Measurements from ENCODE around the gene PLA2G2F. TPM values are rescaled to one million over a fixed set of nuclear protein-coding genes. Genes with fewer than 3 reads are reported as not detected.

PLA2G2F gene
- polyA plus RNA-seq, 2 of the 4 experiments (the other 2 are of a cell fraction) = not detected

GRCh38 chr1:20124456-20125057, 14.6 kb upstream of the PLA2G2F start:
- TF ChIP-seq TFCP2L1 (CRISPR knock-in tag; IDR thresholded peaks at IDR 0.05) = no peak
- no peak for TF ChIP-seq FOSL2 (IDR thresholded peaks at IDR 0.05)
- peak; percentile 39 for TF ChIP-seq FOSL2 (CRISPR knock-in tag; IDR thresholded peaks at IDR 0.05)
- peak overlapping the region; percentile 32; the same call in 2 of the 3 replicates for H3K4me2 ChIP-seq
- no peak for FAIRE-seq
- ChIA-PET CTCF (interaction anchor here (0.7 to 1.2 kb wide), 2 partner anchors 88 to 148 kb away, joined by 3 to 6 read pairs; no protein-coding TSS in a partner anchor), POLR2A (no interaction called here)
- peak; percentile 42 to 44 for DNase-seq (ENCODE audit: low read depth in 1 of 2, low spot score in 1 of 2)
- WGBS (ENCODE audit: missing lambda C conversion rate) = 9% methylated on average over 5 of the region's 7 CpGs
- no peaks in the 10 kb centered on the region for H3K9me3 ChIP-seq
- peaks cover 9% of the 10 kb centered on the region; the same call in 2 of the 3 replicates for H3K4me1 ChIP-seq
- no peak overlapping the region for H3K4me3 ChIP-seq
- no peak overlapping the region for H3K27ac ChIP-seq
- peak; percentile 83 for ATAC-seq

GRCh38 chr1:20125100-20125499, 14.0 kb upstream of the PLA2G2F start:
- H3K27ac ChIP-seq = no peak overlapping the region
- ChIA-PET CTCF (no interaction called here), POLR2A (no interaction called here)
- no peaks in the 10 kb centered on the region for H3K9me3 ChIP-seq
- H3K4me2 ChIP-seq = 0 out of 3 replicates have a peak overlapping the region, but pooled peaks have one; percentile 32
- TF ChIP-seq HOXB5 (CRISPR knock-in tag; IDR thresholded peaks at IDR 0.05) = no peak
- no peak for TF ChIP-seq HDAC2 (IDR thresholded peaks at IDR 0.05)
- TF ChIP-seq BHLHE40 (IDR thresholded peaks at IDR 0.05; ENCODE audit: low read depth, low read length) = no peak
- no peak for TF ChIP-seq SREBF2 (IDR thresholded peaks at IDR 0.05)
- no peak for TF ChIP-seq PHF8 (IDR thresholded peaks at IDR 0.05; ENCODE audit: borderline replicate concordance, low read depth)
- TF ChIP-seq EP300 (IDR thresholded peaks at IDR 0.05) = no peak
- TF ChIP-seq ESRRA (IDR thresholded peaks at IDR 0.05; ENCODE audit: borderline replicate concordance, low read length) = no peak
- TF ChIP-seq EHMT2 (IDR thresholded peaks at IDR 0.05; ENCODE audit: low read depth) = no peak
- TF ChIP-seq KDM5A (IDR thresholded peaks at IDR 0.05) = no peak
- no peak for TF ChIP-seq BCL3 (IDR thresholded peaks at IDR 0.05)
- TF ChIP-seq NR3C1 (IDR thresholded peaks at IDR 0.05) = no peak
- TF ChIP-seq ELK1 (IDR thresholded peaks at IDR 0.05; ENCODE audit: low read depth, low read length) = no peak
- no peak for TF ChIP-seq HES2 (IDR thresholded peaks at IDR 0.05)
- no peak for TF ChIP-seq CHD2 (IDR thresholded peaks at IDR 0.05; ENCODE audit: low read length, partially characterized antibody)
- 53% methylated on average over 10 of the region's 10 CpGs for WGBS (ENCODE audit: missing lambda C conversion rate)
- H3K4me1 ChIP-seq = peaks cover 9% of the 10 kb centered on the region; the same call in 2 of the 3 replicates
- DNase-seq (ENCODE audit: low read depth in 1 of 2, low spot score in 1 of 2) = no peak
- no peak for FAIRE-seq
- H3K4me3 ChIP-seq = no peak overlapping the region
- 0 out of 6 replicates have a peak, but pooled peaks of 1 of the 2 experiments have one; percentile 24 for ATAC-seq

- ChIA-PET CTCF (no interaction called here), POLR2A (no interaction called here)
- FAIRE-seq = no peak
- TF ChIP-seq SREBF2 (IDR thresholded peaks at IDR 0.05) (no peak), RCOR1 (IDR thresholded peaks at IDR 0.05; ENCODE audit: low read depth, low read length) (no peak), REST (IDR thresholded peaks at IDR 0.05) (no peak), HOXA7 (CRISPR knock-in tag; IDR thresholded peaks at IDR 0.05) (no peak)
- no peak for ATAC-seq
- H3K9me3 ChIP-seq = no peaks in the 10 kb centered on the region
- no peak overlapping the region for H3K27ac ChIP-seq
- WGBS (ENCODE audit: missing lambda C conversion rate) = 65% methylated on average over 7 of the region's 9 CpGs
- no peak overlapping the region for H3K4me2 ChIP-seq
- no peak for DNase-seq (ENCODE audit: low read depth in 1 of 2, low spot score in 1 of 2)
- no peak overlapping the region for H3K4me3 ChIP-seq
- peaks cover 9% of the 10 kb centered on the region; the same call in 2 of the 3 replicates for H3K4me1 ChIP-seq
Measured at GRCh38 chr1:20126041-20126805, 12.9 kb upstream of the PLA2G2F start.
